AG09319 (cell line): ENCODE results near the gene LRP3.
"Not testable (repeated sequence)": the region's sequence is repeated elsewhere in the genome, so short reads cannot be mapped to it uniquely, and the experiment has no call there.

ENCODE experiments used
- DNase-seq: peaks from one replicate; pipeline ENCODE4 v3.0.0-alpha.2; 2010; ENCODE audit warnings: low read depth; ENCODE audit errors: extremely low read depth
- TF ChIP-seq, protein P1 (sequence below): IDR thresholded peaks from 2 replicates; pipeline ENCODE4 v1.5.1; 2011; ENCODE audit warnings: low read depth, mild to moderate bottlenecking, inconsistent platforms, low read length, moderate library complexity

Gene LRP3

DNA sequence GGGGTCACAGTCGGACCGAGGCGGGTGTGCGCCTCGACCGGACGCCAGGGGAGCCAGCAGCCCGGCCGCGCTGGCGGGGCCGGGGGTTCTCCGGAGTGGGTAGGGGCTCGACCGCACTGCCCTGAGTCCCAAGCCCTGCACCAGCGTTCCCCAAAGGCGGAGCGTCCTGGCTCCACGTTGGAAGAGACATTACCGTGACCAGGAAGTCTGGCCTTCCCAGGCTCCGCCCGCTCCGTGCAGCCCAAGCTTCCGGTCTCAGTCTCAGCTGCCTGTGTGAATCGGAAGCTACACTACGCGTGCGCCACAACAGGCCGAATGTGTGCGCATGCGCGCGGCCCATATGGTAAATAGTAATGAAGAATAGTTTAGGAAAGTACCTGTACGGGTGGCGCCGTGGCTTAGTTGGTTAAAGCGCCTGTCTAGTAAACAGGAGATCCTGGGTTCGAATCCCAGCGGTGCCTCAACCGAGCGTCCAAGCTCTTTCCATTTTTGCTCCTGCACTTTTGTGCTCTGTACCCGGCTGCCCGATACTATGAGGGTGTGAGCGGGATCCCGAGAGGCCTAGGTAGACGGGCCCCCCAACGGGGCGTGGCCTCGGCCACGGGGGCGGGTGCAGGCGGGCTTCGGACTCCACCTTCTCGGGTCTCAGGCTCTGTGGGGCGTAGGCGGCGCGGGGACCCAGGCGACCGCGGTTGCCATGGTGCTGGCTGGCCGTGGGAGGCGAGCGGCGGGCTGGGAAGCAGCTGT is 17.3 kb upstream of the LRP3 start:
- TF ChIP-seq, protein P1, sequence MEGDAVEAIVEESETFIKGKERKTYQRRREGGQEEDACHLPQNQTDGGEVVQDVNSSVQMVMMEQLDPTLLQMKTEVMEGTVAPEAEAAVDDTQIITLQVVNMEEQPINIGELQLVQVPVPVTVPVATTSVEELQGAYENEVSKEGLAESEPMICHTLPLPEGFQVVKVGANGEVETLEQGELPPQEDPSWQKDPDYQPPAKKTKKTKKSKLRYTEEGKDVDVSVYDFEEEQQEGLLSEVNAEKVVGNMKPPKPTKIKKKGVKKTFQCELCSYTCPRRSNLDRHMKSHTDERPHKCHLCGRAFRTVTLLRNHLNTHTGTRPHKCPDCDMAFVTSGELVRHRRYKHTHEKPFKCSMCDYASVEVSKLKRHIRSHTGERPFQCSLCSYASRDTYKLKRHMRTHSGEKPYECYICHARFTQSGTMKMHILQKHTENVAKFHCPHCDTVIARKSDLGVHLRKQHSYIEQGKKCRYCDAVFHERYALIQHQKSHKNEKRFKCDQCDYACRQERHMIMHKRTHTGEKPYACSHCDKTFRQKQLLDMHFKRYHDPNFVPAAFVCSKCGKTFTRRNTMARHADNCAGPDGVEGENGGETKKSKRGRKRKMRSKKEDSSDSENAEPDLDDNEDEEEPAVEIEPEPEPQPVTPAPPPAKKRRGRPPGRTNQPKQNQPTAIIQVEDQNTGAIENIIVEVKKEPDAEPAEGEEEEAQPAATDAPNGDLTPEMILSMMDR = no peak
- peak; percentile 98 for DNase-seq

DNA sequence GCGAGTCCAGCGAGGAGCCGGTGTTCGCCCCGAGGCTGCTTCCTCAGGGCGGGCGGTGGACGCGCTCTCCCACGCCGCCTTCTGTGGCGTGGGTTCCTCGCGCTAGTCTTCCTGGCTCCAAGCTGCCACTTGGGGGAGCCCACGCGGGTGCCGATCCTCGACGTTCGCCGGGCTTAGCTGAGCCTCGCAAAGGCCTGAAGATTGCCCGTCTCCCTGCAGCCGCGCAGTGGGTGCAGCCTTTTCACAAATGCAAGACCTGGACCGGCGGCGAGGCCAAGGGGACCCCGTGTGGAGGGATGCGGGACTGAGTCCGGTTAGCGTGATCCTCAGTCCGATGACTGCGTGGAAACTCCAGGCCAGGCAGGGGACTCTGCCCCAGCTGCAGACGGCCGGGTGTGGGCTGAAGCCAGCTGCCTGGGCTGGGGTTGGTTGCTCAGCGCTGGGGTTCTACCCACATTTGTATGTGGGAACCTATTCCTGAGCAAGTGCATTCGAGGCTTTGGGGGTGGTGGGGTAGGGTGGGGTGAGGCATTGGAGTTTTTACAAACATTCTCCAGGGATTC is 16.6 kb upstream of the LRP3 start:
- TF ChIP-seq, protein P1 = peak; percentile 35
- DNase-seq = no peak

DNA sequence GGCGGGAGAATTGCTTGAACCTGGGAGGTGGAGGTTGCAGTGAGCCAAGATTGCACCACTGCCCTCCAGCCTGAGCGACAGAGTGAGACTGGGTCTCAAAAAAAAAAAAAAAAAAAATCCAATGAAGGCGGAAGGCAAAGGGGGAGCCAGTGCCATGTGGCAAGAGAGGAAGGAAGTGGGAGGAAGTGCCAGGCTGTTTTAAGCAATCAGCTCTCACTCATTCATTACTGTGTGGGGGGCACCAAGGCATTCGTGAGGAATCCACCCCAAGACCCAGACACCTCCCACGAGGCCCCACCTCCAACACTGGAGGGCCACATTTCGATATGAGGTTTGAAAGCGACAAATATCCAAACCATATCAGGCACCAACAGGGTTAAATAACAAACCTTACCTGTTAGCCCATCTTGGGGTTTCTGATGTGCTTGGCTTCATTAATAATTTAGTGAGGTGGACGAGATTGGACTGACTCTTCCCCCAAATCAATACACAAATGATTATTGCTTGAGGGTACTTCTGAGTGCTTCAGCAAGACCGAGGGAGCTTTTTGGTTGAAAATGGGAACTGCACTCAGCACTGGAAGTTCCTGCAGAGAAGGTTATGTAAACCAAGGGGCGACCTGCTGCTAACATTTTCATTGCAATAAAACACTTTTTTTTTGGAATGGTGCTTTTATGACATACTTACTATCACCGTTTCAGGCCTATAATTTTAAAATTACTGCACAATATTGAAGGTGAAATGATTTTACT is 7.5 kb upstream of the LRP3 start:
- TF ChIP-seq, protein P1 = no peak
- no peak for DNase-seq

DNA sequence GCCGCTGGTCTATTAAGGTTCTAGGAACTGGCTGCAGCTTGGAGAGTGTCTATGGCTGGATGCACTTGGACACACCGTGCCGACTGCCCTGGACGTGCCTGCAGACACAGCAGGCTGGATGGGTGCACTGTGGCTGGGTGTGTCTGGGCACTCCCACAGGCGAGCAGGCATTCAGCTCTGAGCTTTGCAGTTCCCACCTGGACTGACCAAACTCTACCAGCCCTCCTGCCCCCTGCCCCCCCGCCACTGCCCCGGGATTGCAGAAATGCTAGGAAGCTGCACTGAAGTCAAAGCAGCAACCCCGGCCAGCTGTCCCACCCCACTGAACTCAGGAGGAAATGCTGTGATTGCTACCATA is 7.0 kb upstream of the LRP3 start:
- TF ChIP-seq, protein P1 = no peak
- no peak for DNase-seq

DNA sequence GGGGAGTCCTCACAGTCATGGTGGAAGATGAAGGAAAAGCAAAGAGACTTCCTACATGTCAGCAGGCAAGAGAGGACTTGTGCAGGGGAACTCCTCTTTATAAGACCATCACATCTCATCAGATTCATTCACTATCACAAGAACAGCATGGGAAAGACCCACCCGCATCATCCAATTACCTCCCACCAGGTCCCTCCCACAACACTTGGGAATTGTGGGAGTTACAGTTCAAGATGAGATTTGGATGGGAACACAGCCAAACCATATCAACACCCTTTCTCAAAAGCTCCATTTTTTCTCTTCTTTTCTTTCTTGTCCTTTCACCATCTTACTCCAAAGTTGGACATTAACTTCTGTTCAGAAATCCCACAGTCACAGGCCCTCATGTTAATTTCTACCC is 4.7 kb upstream of the LRP3 start:
- TF ChIP-seq, protein P1 = no peak
- DNase-seq = no peak

DNA sequence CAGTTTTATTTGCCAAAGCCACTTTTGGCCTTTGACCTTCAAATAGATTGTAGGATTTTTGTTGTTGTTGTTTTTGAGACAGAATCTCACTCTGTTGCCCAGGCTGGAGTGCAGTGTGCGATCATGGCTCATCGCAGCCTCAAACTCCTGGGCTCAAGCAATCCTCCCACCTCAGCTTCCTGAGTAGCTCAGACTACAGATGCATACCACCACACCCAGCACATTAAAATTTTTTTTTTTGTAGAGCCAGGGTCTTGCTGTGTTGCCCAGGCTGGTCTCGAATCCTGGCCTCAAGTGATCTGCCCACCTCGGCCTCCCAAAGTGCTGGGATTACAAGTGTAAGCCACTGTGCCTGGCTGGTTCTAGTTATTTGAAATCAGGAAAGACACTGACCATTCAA is 3.0 kb upstream of the LRP3 start:
- DNase-seq = not testable (repeated sequence)

DNA sequence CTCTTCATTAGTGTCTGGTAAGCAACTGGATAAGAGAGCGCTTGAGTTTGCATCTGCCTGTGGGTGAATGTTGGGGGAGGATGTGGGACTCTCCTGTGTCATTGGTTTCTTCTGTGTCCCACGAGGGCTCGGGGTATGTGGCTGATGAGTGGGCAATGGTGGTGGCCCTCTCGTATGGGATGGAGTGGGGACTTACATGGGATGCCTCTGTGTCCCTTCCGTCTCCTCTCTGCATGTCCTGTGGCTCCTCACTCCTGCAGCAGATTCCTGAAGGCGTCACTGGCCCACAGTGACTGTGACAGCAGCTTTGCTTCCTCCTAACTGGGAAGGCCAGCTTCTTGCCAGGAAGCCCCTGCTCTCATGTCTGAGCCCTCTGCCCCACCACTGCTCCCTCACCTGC is 2.6 kb upstream of the LRP3 start:
- DNase-seq = no peak
- TF ChIP-seq, protein P1 = no peak
